Right atrium auricular region (tissue), 2 donors: ENCODE measurements around the gene PLA2G2F. TPM values are rescaled to one million over a fixed set of nuclear protein-coding genes. Genes with fewer than 3 reads are reported as not detected.
A peak's percentile ranks its signal among the peaks of the same experiment; 100 is the strongest.

Source experiments
- DNase-seq: peaks from one replicate; pipeline ENCODE4 v3.0.0-alpha.2; 2019; ENCODE audit warnings: low spot score
- H3K27ac ChIP-seq, 2 donors: fragments of 200-600 bp; sonication (generic); 1 replicate in 1 of 2; 2 replicates in 1 of 2; pipeline ENCODE4 v1.5.1; 2016 to 2019
- H3K27me3 ChIP-seq, 2 donors: fragments of 200-600 bp; sonication (generic); one replicate each; pipeline versions ENCODE4 v1.5.1 to v1.6.0; 2017 to 2019
- H3K36me3 ChIP-seq: fragments of 200-600 bp; sonication (generic); one replicate; pipeline ENCODE4 v1.5.1; 2016
- H3K4me1 ChIP-seq, 2 donors: fragments of 200-600 bp; sonication (generic); one replicate each; pipeline versions ENCODE4 v1.5.1 to v1.6.0; 2017 to 2019
- H3K4me3 ChIP-seq, 2 donors: fragments of 200-600 bp; sonication (generic); 1 replicate in 1 of 2; 2 replicates in 1 of 2; pipeline ENCODE4 v1.5.1; 2017 to 2019; ENCODE audit warnings: mild to moderate bottlenecking in 1 of 2, moderate library complexity in 1 of 2
- H3K9me3 ChIP-seq, 2 donors: fragments of 200-600 bp; sonication (generic); one replicate each; pipeline ENCODE4 v1.5.1; 2019
- CTCF ChIP-seq, 2 donors: fragments of 200-600 bp; sonication (generic); IDR thresholded peaks; one replicate each; pipeline ENCODE4 v1.5.1; 2019; ENCODE audit warnings: antibody characterized with exemption in 2 of 2
- total RNA-seq, 2 donors: library from RNA; depleted of rRNA; stranded (reverse); fragments of >200 nt; gene quantifications; one replicate each; pipeline ENCODE4 v1.1.0, GENCODE V29; 2016

The PLA2G2F gene
- total RNA-seq, 2 donors from 2014 or later = not detected

GRCh38 chr1:20093940-20094391 is 45.2 kb upstream of the PLA2G2F start:
- DNase-seq = peak; percentile 93
- Histone ChIP-seq H3K36me3 (peaks cover 24% of the 10 kb centered on the region), H3K27ac (peak overlapping the region; percentile 38 to 68), H3K9me3 (no peaks in the 10 kb centered on the region), H3K4me3 (no peak overlapping the region), H3K4me1 (peaks cover 0 to 20% of the 10 kb centered on the region in 2 donors), H3K27me3 (no peaks in the 10 kb centered on the region)
- TF ChIP-seq CTCF (IDR thresholded peaks at IDR 0.05) = no peak

- no peak for TF ChIP-seq CTCF (IDR thresholded peaks at IDR 0.05)
- peak overlapping the region in 1 of 2 donors; percentile 14 for H3K27ac ChIP-seq
Measured at GRCh38 chr1:20095564-20096434, 43.3 kb upstream of the PLA2G2F start.

GRCh38 chr1:20096840-20097447 is 42.2 kb upstream of the PLA2G2F start:
- H3K4me3 ChIP-seq = no peak overlapping the region
- H3K27ac ChIP-seq = no peak overlapping the region
- H3K9me3 ChIP-seq = no peaks in the 10 kb centered on the region
- TF ChIP-seq CTCF (IDR thresholded peaks at IDR 0.05) = no peak
- H3K36me3 ChIP-seq = no peaks in the 10 kb centered on the region
- no peaks in the 10 kb centered on the region for H3K27me3 ChIP-seq
- DNase-seq = no peak
- peaks cover 0 to 15% of the 10 kb centered on the region in 2 donors for H3K4me1 ChIP-seq

More at GRCh38 chr1:20095564-20096434, 43.3 kb upstream of the PLA2G2F start:
- H3K4me3 ChIP-seq = no peak overlapping the region
- peaks cover 5% of the 10 kb centered on the region for H3K36me3 ChIP-seq
- H3K9me3 ChIP-seq = no peaks in the 10 kb centered on the region
- DNase-seq = no peak
- H3K4me1 ChIP-seq = peaks cover 0 to 15% of the 10 kb centered on the region in 2 donors
- H3K27me3 ChIP-seq = no peaks in the 10 kb centered on the region

- TF ChIP-seq CTCF (IDR thresholded peaks at IDR 0.05) = no peak
- Histone ChIP-seq H3K9me3 (no peaks in the 10 kb centered on the region), H3K36me3 (no peaks in the 10 kb centered on the region), H3K27ac (no peak overlapping the region), H3K4me3 (no peak overlapping the region), H3K27me3 (no peaks in the 10 kb centered on the region), H3K4me1 (peaks cover 0 to 3% of the 10 kb centered on the region in 2 donors)
- DNase-seq = no peak
Measured at GRCh38 chr1:20099533-20099932, 39.6 kb upstream of the PLA2G2F start.

GRCh38 chr1:20100632-20101355 is 38.3 kb upstream of the PLA2G2F start:
- H3K4me3 ChIP-seq = no peak overlapping the region
- H3K4me1 ChIP-seq = no peaks in the 10 kb centered on the region
- no peaks in the 10 kb centered on the region for H3K27me3 ChIP-seq
- H3K9me3 ChIP-seq = no peaks in the 10 kb centered on the region
- no peak overlapping the region for H3K27ac ChIP-seq
- H3K36me3 ChIP-seq = no peaks in the 10 kb centered on the region
- DNase-seq = no peak
- TF ChIP-seq CTCF (IDR thresholded peaks at IDR 0.05) = peak; percentile 89 to 91
